Stimulated activated naive CD8-positive, alpha-beta T cell treated with anti-CD3 and anti-CD28 coated beads, Interleukin-15, Interleukin-2, amounts not matched to agents 100 U/mL and 50 U/mL, for 24 hours (primary cell): ENCODE measurements around the gene GLIS1.
"Not testable (repeated sequence)": the region's sequence is repeated elsewhere in the genome, so short reads cannot be mapped to it uniquely, and the experiment has no call there.

ENCODE experiments used
- ATAC-seq: fragments of 150-1000 bp; cut with Tn5 transposase; one replicate; pipeline ENCODE4 v1.10.0; 2021
- DNase-seq: peaks from one replicate; pipeline ENCODE4 v3.0.0; 2021

Gene GLIS1

DNA sequence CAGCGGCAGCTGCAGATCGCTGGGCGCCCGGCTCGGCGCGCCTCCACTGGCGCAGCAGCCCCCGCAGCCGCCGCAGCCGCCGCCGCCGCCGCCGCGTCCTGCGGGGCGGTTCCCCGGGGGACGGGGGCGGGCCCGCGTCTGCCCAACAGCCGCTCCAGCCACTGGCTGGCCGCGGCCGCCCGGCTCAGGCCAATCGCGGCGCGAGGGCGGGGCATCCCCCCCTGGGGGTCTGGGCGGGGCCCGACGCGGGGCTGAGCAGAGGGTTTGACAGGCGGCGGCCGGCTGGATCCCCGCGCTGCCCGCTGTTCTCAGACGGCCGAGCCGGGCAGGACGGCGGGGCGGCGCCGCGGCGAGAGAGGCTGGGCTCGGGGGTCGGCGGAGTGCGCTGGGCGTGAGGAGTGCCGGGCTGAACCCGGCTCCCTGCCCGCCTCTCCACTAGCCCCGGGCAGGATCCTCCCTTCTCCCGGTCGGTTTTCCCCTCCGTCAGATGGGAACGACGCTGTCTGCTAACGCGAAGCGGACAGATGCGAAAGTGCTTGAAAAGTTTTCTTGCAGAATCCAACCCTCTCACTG is at the start of gene GLIS1:
Gene GLIS1, minus strand, starts transcription at position 56 of the 573 bp plus-strand sequence. CDS start 1,100 bp downstream, outside the sequence.
- peak; percentile 76 for DNase-seq
- peak; percentile 91 for ATAC-seq

DNA sequence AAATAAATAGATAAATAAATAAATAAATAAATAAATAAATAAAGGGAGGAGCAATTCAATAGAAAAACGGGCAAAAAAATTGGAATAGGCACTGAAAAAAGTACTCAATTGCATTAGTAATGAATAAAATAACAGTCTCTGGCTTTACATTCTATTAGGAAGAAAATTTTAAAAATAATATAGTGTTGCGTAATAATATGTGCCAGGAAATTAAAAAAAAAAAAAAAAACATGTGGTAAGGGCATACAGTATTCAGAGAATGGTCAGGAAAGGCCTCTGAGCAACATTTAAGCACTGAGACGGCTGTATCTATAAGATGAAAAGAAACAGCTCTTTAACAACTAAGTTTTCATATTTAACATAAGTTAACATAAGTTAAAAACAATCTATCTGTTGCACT is 48.7 kb upstream of the GLIS1 start:
- DNase-seq (no peak), ATAC-seq (no peak)

DNA sequence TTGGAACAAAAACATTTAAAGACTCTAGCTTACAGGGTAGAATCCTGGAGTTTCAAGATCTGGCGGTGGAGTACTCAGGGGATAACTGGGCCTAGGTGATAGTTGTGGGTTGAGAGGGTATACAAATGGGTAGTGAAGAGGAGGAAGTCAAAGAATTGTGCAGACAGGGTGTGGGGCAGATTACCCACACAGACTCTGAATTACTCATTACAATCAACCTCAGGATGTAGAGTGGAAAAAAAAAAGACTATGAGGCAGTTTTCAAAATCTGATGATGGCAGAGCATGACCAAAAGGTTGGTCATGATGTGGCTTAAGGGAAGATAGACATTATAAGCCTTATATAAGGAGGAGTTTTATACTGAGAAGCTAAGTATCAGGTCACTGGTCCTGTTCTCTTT is 44.1 kb upstream of the GLIS1 start:
- ATAC-seq (peak; percentile 93), DNase-seq (peak; percentile 5)

DNA sequence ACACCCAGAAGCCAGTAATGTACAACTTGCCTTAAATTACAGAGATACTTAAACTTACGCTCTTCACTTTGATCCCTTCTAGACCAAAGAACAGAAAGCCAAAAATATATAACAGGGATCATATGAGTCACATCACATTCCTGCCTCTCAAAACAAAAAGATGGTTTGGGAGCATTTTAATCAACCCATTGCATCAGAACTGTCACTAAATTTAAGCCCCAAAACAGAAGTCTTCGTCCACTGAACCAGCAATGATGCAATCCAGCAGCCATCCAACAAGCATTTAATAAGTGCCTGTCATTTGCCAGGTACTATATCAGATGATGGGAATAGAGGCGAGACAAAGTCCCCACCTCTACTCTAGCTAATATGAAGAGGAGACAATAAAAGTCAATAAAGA is 42.7 kb upstream of the GLIS1 start:
- ATAC-seq, result no peak

DNA sequence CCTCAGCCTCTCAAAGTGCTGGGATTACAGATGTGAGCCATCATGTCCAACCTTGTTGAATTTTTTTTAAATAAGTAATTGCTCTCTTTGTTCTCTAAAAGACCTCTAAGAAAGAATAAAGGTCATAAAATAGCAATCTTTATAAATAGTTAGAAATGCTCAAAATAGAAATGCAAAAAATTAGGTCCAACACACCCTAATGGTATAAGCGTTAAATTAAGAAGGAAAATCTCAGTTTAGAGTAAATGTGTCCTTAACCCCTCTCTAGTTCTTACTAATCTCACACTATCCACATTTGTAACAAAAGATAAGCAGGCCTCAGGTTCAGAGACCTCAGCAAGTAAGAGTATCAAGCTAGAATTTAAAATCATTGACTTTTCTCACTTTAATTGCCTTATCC is 38.3 kb upstream of the GLIS1 start:
- DNase-seq, result no peak
- ATAC-seq, result no peak

More for the DNA sequence above, 42.7 kb upstream of the GLIS1 start:
- no peak for DNase-seq

DNA sequence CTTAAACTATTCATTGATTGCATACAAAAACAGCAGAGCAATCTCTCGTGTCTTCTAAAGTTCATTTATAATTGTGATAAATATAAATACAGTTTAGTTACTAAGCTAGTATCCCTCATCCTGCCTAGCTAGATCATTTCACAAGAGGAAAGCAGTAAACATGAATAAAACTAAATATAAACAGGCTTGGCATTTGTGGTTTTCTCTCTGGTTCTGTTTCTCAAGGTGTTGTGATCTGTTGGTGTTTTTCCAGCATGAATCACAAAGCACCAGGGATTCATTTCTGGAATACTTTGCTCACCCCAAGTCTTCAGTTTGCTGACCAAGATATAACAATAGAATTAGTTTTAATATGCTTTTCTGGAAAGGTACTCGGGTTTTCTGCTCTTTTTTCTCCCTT is 32.7 kb upstream of the GLIS1 start:
- DNase-seq, result no peak
- ATAC-seq, result no peak

DNA sequence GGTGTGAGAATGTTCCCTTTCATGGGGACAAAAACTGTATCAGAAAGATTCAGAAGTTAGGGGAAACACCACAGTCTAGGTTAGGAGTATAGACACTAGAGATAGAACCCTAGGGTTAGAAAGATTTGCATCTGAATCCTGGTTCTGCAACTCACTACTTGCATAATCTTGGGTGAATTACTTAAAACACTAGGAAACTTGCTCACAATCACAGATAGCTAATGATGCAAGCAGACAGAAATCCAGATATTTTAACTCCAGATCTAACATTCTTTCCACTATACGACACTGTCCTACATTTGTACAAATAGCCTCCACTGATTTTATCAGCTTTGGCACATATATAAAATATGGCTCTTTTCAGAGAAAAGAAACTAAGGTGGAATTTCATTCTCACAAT is 30.8 kb upstream of the GLIS1 start:
- no peak for DNase-seq

DNA sequence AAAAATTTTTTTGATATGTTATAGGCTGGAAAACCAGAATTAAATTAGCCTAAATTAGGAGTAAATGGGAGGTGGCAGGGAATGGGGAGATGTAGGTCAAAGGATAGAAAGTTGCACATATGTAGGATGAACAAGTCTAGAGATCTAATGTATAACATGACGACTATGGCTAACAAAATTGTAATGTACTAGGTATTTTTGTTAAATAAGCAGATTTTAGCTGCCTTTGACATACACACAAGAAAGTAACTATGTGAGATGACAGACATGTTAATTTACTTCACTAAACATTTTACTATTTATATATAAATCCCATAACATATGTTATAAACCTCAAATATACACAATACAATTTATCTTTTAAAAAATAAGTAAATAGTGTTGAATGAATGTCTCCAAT is 30.2 kb upstream of the GLIS1 start:
- no peak for ATAC-seq
- no peak for DNase-seq

More for the DNA sequence above, 30.8 kb upstream of the GLIS1 start:
- no peak for ATAC-seq

DNA sequence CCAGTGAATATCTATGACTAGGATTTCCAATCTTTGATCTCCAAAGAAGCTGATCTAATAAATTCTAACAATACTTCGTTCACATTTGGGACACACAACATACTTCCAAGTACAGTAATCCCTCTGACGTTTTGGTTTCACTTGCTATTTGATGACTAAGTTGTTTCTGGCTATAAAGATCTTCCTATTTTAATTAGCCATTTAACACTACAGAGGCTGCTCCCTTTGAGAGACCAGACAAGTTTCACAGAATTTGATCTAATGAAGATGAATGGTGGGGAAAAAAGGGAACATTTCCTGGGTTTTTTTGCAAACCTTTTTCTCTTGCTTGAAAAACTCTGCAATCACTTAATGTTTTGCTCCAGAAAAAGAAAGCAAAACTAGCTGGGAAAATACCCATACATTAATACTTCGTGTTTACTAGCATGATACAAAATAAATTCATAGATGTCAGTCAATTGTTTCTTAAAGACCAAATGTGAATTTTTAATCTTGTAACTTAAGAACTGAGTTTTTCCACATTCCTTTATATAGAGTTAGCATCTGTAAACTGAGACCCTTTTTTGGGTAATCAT is 28.0 kb upstream of the GLIS1 start:
- DNase-seq (no peak), ATAC-seq (no peak)

DNA sequence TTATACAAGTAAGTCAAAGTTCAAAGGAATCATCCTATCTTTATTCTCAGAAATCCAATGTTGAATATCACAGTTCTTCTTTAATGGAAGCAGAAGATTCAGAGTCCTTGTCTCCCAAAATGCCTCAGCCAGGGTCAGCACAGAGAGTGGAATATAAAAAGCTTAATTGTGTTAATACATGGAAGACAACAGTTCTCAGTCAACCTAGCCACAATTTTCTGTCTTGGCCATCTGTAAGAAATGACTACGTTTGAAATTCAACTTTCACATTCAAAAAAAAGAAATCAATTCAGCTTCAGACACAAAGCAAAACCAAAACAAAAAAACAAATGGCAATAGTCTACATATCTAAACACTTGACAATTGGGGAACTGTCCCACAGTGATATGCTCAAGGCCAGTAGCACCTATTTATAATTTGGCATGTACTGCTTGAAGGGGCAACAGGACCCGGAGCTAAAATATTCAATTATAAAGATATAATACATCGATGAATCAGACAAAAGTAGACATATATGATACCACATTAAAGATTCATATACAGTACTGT is 27.3 kb upstream of the GLIS1 start:
- ATAC-seq, result no peak
- DNase-seq, result no peak

DNA sequence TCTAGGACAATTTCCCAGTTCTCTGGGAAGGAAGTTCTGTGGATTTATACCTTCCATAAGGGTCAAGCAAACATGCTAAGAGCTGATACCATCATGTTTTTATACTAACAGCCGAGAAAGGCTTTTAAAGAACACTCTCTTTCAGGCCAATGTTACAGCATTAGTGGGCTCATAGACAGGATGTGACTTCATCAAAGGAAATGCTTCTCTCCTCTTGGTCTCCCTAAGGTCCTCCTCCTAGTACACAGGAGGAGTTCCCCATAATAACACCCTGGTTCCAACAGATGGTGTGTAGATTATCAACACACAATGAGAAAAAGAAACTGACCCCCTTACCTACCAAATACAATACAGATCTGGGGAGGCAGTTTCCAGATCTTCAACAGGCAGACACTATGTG is 26.7 kb upstream of the GLIS1 start:
- ATAC-seq (no peak), DNase-seq (no peak)

DNA sequence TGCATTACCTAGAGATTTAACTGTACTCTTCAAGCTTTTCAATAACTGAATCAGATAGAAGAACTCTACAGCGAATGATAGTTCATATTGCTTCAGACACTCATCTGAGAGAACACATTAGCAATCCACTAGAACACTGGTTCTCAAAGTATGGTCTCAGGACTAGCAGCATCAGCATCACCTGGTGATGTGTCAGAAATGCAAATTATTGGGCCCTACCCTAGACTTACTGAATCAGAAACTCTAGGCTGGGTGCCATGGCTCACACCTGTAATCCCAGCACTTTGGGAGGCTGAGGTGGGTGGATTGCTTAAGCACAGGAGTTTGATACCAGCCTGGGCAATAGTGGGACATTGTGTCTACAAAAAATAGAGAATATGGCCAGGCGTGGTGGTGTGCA is 24.9 kb upstream of the GLIS1 start:
- no peak for DNase-seq
- ATAC-seq, result no peak

DNA sequence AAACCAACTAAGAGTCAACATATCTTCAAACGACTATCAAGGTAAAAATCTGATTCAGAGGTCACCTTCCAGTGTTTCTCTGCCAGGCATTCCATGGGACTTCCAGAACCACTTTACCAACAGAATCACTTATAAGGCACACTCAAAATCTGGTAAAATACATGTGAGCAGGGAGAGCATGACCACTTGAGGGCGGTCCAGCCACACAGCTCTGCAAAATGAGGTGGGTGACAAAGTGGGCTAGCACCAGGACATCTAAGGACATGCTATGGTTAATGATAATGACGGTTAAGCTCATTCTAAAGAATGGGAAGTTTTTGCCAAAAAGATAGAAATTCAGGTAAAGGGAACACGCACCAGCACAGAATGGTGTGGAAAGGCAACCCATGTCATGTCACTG is 24.5 kb upstream of the GLIS1 start:
- no peak for DNase-seq
- no peak for ATAC-seq

DNA sequence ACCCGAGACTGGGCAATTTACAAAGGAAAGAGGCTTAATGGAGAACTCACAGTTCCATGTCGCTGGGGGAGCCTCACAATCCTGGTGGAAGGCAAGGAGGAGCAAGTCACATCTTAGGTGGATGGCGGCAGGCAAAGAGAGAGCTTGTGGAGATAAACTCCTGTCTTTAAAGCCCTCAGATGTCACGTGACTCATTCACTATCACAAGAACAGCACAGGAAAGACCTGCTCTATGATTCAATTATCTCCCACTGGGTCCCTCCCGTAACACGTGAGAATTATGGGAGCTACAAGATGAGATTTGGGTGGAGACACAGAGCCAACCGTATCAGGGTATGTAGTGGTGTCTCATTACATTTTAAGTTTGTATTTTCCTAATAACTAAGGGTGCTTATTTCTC is 21.5 kb upstream of the GLIS1 start:
- not testable (repeated sequence) for DNase-seq, ATAC-seq

DNA sequence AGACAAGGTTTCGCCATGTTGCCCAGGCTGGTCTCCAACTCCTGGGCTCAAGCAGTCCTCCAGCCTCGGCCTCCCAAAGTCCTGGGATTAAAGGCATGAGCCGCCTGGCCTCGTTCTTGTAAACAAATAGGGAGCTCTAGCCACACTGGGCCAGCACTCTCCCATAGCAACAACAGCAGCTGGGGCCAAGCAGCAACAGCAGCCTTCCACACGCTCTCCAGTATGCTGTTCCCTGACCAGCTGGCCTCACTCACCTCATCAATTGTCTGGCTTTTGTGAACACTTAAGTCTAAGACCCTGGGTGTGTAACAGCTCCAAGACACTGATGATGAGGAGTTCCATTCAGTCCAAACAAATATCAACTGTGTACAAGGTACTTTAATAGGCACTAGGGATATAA is 16.9 kb upstream of the GLIS1 start:
- ATAC-seq (no peak), DNase-seq (no peak)

DNA sequence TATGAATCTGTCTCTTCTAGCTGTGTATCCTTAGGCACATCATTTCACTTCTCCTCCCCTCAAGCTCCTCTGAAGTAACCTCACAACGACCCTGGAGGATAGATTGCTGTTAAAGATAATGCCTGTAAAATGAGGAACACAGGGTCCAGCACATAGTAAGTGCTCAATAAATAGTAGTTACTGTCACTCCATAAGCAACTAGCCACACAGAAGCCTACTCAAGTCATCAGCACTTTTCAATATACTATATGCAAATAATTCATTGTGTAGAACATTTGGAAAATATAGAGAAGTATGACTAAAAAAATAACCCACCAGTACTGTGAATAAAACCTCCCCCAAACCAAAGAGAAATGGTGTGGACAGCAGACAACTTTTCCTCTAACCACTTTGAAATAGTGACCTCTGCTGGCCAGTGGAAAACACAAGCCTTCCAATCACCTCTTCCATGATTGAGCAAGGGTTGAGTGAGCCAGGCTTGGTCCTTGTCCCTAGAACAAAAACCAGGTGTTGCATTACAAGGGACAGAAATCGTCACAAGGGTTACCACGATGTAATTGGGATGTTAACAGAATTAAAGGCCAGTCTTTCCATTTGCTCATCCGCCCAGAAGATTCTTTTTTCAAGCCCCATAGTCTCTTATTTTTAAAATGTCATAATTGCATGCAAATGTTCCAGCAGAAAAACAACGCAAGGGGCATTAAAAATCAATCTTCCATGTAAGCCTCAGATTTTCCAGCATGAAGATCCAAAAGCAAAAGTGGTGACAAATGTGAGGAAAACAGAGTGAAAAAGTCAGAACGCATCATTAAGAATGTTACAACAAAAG is 15.7 kb upstream of the GLIS1 start:
- ATAC-seq (no peak), DNase-seq (peak; percentile 35)

DNA sequence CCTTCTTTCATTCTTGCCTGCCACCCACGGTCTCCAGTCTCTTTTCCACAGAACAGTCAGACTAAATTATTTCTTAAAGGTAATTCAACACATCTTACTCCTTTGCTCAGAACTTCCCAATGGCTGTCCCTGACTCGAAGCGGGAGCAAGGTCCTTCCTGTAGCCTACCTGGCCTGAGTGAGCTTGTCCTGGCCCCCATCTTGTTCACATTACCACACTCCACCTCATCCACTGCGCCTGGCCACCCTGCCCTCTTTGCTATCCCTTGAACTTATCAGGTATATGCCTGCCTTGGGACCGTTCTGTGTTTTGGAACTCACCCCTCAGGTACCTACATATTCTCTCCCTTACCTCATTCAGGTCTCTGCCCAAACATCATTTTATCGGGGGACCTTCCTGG is 13.3 kb upstream of the GLIS1 start:
- no peak for ATAC-seq

DNA sequence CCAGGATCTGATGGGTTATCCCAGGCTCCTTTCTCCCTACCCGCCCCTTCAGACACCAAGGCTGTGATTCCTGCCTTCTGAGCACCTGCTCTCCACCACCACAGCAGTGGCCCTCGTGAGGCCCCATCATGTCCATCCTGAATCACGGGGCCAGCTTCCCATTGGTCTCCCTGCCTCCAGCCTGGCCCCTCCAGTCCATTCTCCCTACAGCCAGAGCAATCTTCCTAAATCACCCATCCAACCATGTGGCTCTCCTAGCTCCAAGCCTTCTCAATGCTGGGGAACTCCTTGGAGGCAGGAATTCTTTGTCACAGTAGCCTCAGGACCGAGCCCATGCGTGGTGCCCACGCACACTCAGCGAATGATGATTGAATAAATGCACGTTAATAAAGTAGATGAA is 8.9 kb upstream of the GLIS1 start:
- ATAC-seq (no peak), DNase-seq (no peak)

More for the DNA sequence above, 13.3 kb upstream of the GLIS1 start:
- DNase-seq, result no peak

DNA sequence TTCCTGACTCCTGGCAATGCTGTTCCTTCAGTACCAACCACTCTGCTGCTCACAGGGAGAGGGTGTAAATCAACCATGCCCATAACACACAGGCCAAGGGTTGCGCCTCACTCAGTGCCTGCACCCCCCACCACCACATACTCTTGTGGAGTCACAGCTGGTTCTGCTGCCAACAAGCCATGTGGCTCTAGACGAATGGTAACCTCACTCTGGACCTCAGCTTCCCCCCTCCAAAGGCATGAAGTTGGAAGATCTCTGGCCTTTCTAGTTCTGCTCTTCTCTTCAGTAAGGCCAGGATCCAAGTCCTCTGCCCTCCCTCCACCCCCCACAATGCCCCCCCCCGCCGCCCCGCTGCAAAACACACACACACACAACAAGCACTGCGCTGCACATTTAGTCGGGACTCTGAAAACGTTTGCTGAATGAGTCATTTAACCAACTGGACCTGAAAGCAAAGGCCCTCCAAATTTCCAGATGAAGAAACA is 1.7 kb upstream of the GLIS1 start:
- no peak for DNase-seq

DNA sequence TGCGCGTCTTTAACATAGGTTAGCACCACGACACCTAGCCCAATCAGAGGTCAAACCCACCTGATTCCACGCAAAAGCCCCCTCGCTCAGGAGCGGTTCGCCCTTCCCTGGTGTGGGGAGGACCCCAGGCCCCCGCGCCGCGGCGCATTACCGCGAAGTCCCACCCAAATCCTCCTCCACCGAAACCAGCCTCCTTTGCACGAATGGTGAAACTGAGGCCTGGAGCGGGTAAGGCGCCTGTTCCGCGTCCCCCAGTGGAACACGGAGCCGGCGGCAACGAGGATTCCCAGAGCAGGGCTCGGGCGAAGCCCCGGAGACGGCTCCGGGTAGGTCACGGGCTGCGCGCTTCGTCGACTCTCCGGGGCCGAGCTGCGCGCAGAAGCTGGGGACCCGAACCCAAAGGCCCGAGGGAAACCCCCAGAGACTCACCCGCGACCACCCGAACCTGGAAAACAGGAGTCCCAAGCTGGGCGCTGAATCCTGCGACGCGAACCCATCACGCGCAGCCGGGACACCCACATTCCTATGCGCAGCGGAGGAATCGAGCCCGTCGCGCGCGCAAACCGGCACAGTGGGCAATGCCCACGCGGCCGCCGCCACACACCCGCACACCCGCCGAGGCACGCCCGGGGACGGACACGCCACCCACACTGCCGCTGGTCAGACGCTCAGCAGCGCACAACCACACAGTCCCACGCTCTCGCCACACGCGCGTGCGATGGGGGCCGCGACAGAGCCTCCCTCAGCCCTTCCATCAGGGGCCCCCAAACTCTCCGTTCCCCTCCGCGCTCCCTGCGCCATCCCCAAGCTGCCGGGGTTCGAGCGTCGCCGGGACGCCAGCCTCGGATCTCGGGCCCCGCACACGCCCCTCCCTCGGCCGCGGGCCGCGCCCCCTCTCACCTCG is 507 bp downstream of the GLIS1 start:
- ATAC-seq (no peak), DNase-seq (no peak)

More for the DNA sequence above, 1.7 kb upstream of the GLIS1 start:
- ATAC-seq, result no peak

DNA sequence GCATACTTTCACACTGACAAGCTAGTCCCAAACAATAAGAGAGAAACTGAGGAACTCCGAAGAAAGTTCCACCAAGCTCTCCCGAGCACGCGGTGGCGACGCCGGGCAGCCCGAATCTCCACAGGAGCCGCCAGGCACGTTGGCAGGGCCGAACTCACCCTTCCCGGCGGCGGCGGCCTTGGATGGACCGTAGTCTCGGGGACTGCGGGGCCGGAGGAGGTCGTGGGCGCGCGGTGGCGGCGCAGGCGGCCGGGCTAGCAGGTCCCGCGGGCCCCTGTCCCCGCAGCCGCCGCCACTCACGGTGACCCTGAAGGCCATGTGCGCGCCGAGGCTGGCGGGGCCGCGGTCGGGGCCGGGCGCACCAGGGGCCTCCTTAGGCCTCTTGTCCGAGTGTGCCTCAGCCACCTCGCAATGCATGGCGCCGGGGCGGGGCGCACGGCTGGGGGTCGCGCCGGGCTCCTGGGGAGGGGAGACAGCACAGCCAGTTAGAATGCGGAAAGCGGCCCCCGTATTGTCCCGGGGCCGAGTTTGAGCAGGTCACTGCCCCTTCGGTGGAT is 1.2 kb downstream of the GLIS1 start:
- DNase-seq (no peak), ATAC-seq (no peak)

DNA sequence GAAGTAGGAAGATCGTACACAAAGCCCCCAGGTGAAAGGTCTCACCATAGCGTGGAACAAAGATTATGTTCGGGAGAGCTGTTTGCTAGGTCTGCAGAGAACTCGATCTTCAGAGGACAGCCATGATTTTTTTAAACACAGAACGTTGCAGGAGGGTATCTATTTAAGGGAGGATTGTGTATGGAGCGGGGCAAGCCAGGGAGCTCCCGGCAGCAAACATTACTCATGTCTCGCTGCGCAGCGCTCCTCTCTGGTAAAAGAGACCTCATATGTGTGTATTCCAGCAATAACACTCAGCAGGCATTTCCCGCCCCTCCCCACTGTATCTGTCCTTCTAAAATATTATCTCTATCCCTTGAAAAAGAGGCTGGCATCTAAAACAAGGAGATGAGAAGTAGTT is 2.7 kb downstream of the GLIS1 start:
- ATAC-seq (no peak), DNase-seq (no peak)
